Measurements from ENCODE around the gene SEC14L2. TPM values are rescaled to one million over a fixed set of nuclear protein-coding genes. Genes with fewer than 3 reads are reported as not detected.
"Not testable (repeated sequence)": the region's sequence is repeated elsewhere in the genome, so short reads cannot be mapped to it uniquely, and the experiment has no call there.

SEC14L2 gene
- total and polyA plus RNA-seq, 2 donors (not counting 1 experiment from before 2014, with no cell fraction given) = 0.24 to 0.67 TPM

DNA sequence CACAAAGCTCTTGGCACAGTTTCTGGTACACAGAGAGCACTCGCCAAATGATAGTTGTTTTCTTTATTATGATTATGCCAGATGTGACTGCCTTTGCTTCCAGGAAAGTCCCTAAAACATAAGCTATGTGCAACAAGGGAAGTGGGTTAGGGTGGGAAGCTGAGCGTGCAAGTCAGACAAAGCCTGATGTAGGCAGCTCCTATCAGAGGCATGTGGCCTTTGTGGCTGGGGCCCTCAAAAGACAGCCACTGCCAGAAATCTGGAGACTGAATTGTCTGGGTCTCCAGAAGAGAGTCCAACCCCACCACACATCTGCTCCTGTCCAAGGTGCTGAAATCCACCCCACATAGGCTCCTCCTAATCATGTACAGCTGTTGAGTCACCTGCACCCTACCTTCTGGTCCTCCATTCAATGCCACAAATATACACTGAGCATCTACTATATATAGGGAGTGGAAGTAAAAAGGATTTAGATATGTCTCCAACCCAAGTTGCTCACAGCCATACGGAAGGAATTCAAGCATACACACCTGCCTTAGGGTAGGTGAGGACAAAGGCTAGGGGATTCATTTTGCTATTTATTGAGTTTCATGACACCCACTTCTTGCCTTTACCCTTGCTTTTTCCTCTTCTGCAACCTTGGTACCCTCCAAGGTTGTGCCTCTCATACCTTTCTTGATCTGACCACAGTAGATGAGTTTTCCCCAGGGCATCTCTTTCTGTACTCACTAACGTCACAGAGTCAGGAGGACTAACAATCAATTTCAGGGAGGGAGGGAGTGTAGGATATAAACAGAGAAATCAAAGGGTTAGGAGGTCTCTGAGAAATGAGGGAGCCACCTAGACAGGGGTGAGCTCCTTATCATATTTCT is 62.6 kb downstream of the SEC14L2 start:
- no peak overlapping the region for H3K4me3 ChIP-seq (ENCODE audit: control extremely low read depth in 1 of 5, extremely low read depth in 1 of 5, insufficient read depth in 1 of 5, low read depth in 2 of 5, low read length in 4 of 5)
- no peak overlapping the region for H3K4me3 Mint-ChIP-seq
- DNase-seq (no peak), ATAC-seq (ENCODE audit: low read depth) (no peak)
- TF ChIP-seq, protein P1, sequence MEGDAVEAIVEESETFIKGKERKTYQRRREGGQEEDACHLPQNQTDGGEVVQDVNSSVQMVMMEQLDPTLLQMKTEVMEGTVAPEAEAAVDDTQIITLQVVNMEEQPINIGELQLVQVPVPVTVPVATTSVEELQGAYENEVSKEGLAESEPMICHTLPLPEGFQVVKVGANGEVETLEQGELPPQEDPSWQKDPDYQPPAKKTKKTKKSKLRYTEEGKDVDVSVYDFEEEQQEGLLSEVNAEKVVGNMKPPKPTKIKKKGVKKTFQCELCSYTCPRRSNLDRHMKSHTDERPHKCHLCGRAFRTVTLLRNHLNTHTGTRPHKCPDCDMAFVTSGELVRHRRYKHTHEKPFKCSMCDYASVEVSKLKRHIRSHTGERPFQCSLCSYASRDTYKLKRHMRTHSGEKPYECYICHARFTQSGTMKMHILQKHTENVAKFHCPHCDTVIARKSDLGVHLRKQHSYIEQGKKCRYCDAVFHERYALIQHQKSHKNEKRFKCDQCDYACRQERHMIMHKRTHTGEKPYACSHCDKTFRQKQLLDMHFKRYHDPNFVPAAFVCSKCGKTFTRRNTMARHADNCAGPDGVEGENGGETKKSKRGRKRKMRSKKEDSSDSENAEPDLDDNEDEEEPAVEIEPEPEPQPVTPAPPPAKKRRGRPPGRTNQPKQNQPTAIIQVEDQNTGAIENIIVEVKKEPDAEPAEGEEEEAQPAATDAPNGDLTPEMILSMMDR (IDR thresholded peaks at IDR 0.05) = no peak
- TF ChIP-seq EZH2 (IDR thresholded peaks at IDR 0.05; ENCODE audit: borderline replicate concordance, insufficient read depth, low read depth, low read length, poor library complexity, severe bottlenecking) = no peak
- H4K20me1 ChIP-seq (ENCODE audit: control insufficient read depth, insufficient read depth, low read length, poor library complexity, severe bottlenecking) = no peaks in the 10 kb centered on the region
- no peaks in the 10 kb centered on the region for H3K4me1 Mint-ChIP-seq
- no peak overlapping the region for H3K27ac ChIP-seq (ENCODE audit: low read length in 2 of 2)
- no peaks in the 10 kb centered on the region for H3K36me3 ChIP-seq (replicated peaks in 1 of 2; ENCODE audit: control extremely low read depth in 1 of 2, control insufficient read depth in 1 of 2, extremely low read depth in 1 of 2, insufficient read depth in 2 of 2, low read length in 1 of 2)
- no peak overlapping the region for H3K4me2 ChIP-seq (replicated peaks; ENCODE audit: low read depth, low read length, poor library complexity, severe bottlenecking)
- peaks cover 29% of the 10 kb centered on the region for H3K27me3 Mint-ChIP-seq
- H2AFZ ChIP-seq (ENCODE audit: insufficient read depth, low read depth, low read length, poor library complexity, severe bottlenecking) = no peak overlapping the region
- peaks cover 0 to 12% (median 1%) of the 10 kb centered on the region in 4 experiments for H3K27me3 ChIP-seq (replicated peaks in 1 of 4; ENCODE audit: control extremely low read depth in 1 of 4, control insufficient read depth in 3 of 4, insufficient read depth in 4 of 4, low read length in 3 of 4)
- H3K27ac Mint-ChIP-seq = no peak overlapping the region
- intact Hi-C loops (cut with micrococcal nuclease) = no loop called here
- no peaks in the 10 kb centered on the region for H3K9me3 Mint-ChIP-seq (ENCODE audit: insufficient read depth)
- no peaks in the 10 kb centered on the region for H3K4me1 ChIP-seq (ENCODE audit: control insufficient read depth in 2 of 2, insufficient read depth in 2 of 2, low read length in 2 of 2)
- WGBS (ENCODE audit: insufficient coverage) = no CpG with 5 or more reads among the region's 4 CpGs
- ChIA-PET CTCF (no interaction called here), POLR2A (no interaction called here)
- H3K9me3 ChIP-seq (ENCODE audit: control extremely low read depth in 1 of 3, control insufficient read depth in 2 of 3, insufficient read depth in 1 of 3, low read length in 2 of 3) = peaks cover 0 to 5% (median 0%) of the 10 kb centered on the region in 3 donors
- H3K79me2 ChIP-seq (ENCODE audit: control insufficient read depth, insufficient read depth, low read length) = no peaks in the 10 kb centered on the region
- no peak overlapping the region for H3K9ac ChIP-seq (ENCODE audit: low read length)

DNA sequence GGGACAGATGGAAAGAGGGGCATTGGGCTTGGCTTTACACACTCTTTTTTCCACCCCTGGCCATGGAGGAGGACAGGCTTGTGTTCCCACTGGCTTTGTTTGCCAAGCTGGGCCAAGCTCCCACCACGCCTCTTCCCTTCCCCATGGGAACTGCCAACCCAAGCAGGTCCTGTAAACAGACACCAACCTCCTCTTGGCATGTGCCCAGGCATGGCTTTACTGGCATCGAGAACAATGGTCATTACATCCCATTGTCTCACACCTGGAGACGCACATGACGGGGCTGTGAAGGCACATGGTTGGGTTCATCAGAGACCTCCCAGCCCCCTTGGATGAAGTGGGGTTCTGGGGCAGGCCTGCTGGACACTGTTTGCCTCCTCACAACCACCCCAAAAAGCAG is 63.3 kb downstream of the SEC14L2 start:
- H3K4me2 ChIP-seq (replicated peaks; ENCODE audit: low read depth, low read length, poor library complexity, severe bottlenecking) = no peak overlapping the region
- H2AFZ ChIP-seq (ENCODE audit: insufficient read depth, low read depth, low read length, poor library complexity, severe bottlenecking) = no peak overlapping the region
- no peaks in the 10 kb centered on the region for H3K4me1 Mint-ChIP-seq
- H3K27me3 ChIP-seq (replicated peaks in 1 of 4; ENCODE audit: control extremely low read depth in 1 of 4, control insufficient read depth in 3 of 4, insufficient read depth in 4 of 4, low read length in 3 of 4) = peaks cover 0 to 19% (median 5%) of the 10 kb centered on the region in 4 experiments
- no peak overlapping the region for H3K27ac ChIP-seq (ENCODE audit: low read length in 2 of 2)
- no peak overlapping the region for H3K4me3 Mint-ChIP-seq
- no peak for TF ChIP-seq EZH2 (IDR thresholded peaks at IDR 0.05; ENCODE audit: borderline replicate concordance, insufficient read depth, low read depth, low read length, poor library complexity, severe bottlenecking)
- TF ChIP-seq, protein P1 (IDR thresholded peaks at IDR 0.05) = no peak
- no peaks in the 10 kb centered on the region for H3K4me1 ChIP-seq (ENCODE audit: control insufficient read depth in 2 of 2, insufficient read depth in 2 of 2, low read length in 2 of 2)
- intact Hi-C loops (cut with micrococcal nuclease) = no loop called here
- no peaks in the 10 kb centered on the region for H3K36me3 ChIP-seq (replicated peaks in 1 of 2; ENCODE audit: control extremely low read depth in 1 of 2, control insufficient read depth in 1 of 2, extremely low read depth in 1 of 2, insufficient read depth in 2 of 2, low read length in 1 of 2)
- ATAC-seq (ENCODE audit: low read depth) (no peak), DNase-seq (no peak)
- no peak overlapping the region for H3K27ac Mint-ChIP-seq
- no peaks in the 10 kb centered on the region for H3K9me3 Mint-ChIP-seq (ENCODE audit: insufficient read depth)
- ChIA-PET CTCF (no interaction called here), POLR2A (no interaction called here)
- H4K20me1 ChIP-seq (ENCODE audit: control insufficient read depth, insufficient read depth, low read length, poor library complexity, severe bottlenecking) = no peaks in the 10 kb centered on the region
- peaks cover 36% of the 10 kb centered on the region for H3K27me3 Mint-ChIP-seq
- H3K4me3 ChIP-seq (ENCODE audit: control extremely low read depth in 1 of 5, extremely low read depth in 1 of 5, insufficient read depth in 1 of 5, low read depth in 2 of 5, low read length in 4 of 5) = no peak overlapping the region
- H3K9me3 ChIP-seq (ENCODE audit: control extremely low read depth in 1 of 3, control insufficient read depth in 2 of 3, insufficient read depth in 1 of 3, low read length in 2 of 3) = peaks cover 0 to 5% (median 0%) of the 10 kb centered on the region in 3 donors
- H3K9ac ChIP-seq (ENCODE audit: low read length) = no peak overlapping the region
- no peaks in the 10 kb centered on the region for H3K79me2 ChIP-seq (ENCODE audit: control insufficient read depth, insufficient read depth, low read length)
- WGBS (ENCODE audit: insufficient coverage) = 92% methylated on average over 4 of the region's 4 CpGs

DNA sequence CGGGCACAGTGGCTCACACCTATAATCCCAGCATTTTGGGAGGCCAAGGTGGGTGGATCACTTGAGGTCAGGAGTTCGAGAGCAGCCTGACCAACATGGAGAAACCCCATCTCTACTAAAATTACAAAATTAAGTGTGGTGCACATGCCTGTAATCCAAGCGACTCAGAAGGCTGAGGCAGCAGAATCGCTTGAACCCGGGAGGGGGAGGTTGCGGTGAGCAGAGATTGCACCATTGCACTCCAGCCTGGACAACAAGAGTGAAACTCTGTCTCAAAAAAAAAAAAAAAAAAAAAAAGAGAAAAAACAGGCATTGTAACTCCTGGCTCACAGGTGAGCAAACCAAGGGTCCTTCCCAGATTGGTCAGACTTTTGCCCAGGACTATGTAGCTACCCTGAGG is 63.7 kb downstream of the SEC14L2 start:
- H4K20me1 ChIP-seq (ENCODE audit: control insufficient read depth, insufficient read depth, low read length, poor library complexity, severe bottlenecking); H3K27ac Mint-ChIP-seq; DNase-seq; H3K4me1 Mint-ChIP-seq; H3K4me3 ChIP-seq (ENCODE audit: control extremely low read depth in 1 of 5, extremely low read depth in 1 of 5, insufficient read depth in 1 of 5, low read depth in 2 of 5, low read length in 4 of 5); CTCF ChIA-PET; POLR2A ChIA-PET; H3K27ac ChIP-seq (ENCODE audit: low read length in 2 of 2); H3K79me2 ChIP-seq (ENCODE audit: control insufficient read depth, insufficient read depth, low read length); H3K4me3 Mint-ChIP-seq; H3K4me1 ChIP-seq (ENCODE audit: control insufficient read depth in 2 of 2, insufficient read depth in 2 of 2, low read length in 2 of 2); intact Hi-C loops (cut with micrococcal nuclease); H3K9ac ChIP-seq (ENCODE audit: low read length); H3K9me3 Mint-ChIP-seq (ENCODE audit: insufficient read depth); H3K36me3 ChIP-seq (replicated peaks in 1 of 2; ENCODE audit: control extremely low read depth in 1 of 2, control insufficient read depth in 1 of 2, extremely low read depth in 1 of 2, insufficient read depth in 2 of 2, low read length in 1 of 2); H3K4me2 ChIP-seq (replicated peaks; ENCODE audit: low read depth, low read length, poor library complexity, severe bottlenecking); ATAC-seq (ENCODE audit: low read depth); H3K9me3 ChIP-seq (ENCODE audit: control extremely low read depth in 1 of 3, control insufficient read depth in 2 of 3, insufficient read depth in 1 of 3, low read length in 2 of 3); H2AFZ ChIP-seq (ENCODE audit: insufficient read depth, low read depth, low read length, poor library complexity, severe bottlenecking): not testable (repeated sequence)
- WGBS (ENCODE audit: insufficient coverage) = 80% methylated on average over 2 of the region's 6 CpGs
- peaks cover 40% of the 10 kb centered on the region for H3K27me3 Mint-ChIP-seq
- peaks cover 0 to 22% (median 7%) of the 10 kb centered on the region in 4 experiments for H3K27me3 ChIP-seq (replicated peaks in 1 of 4; ENCODE audit: control extremely low read depth in 1 of 4, control insufficient read depth in 3 of 4, insufficient read depth in 4 of 4, low read length in 3 of 4)
